ENCODE measurements around the gene FMOD.

The FMOD gene

GRCh38 chr1:203325418-203326091 is 25.4 kb downstream of the FMOD start:
- TF ChIP-seq CTCF (IDR thresholded peaks at IDR 0.05; ENCODE audit: control extremely low read depth, extremely low read depth, low read depth, missing control alignments), result no peak
- ChIA-PET CTCF (interaction anchor here (0.9 to 9.8 kb wide), 15 partner anchors 11 to 286 kb away, joined by 3 to 181 read pairs (median 11); partner anchors contain the start of gene BTG2), POLR2A (interaction anchor here (0.5 to 9.0 kb wide), 8 partner anchors 9 to 1330 kb away, joined by 3 to 225 read pairs (median 3); partner anchors contain the start of gene BTG2)
- peak; percentile 51 for DNase-seq (ENCODE audit: extremely low spot score)

GRCh38 chr1:203325026-203325417 is 25.9 kb downstream of the FMOD start:
- CTCF ChIA-PET, result interaction anchor here (1.0 to 9.8 kb wide), 12 partner anchors 13 to 285 kb away, joined by 3 to 181 read pairs (median 16); partner anchors contain the start of gene BTG2
- DNase-seq (ENCODE audit: extremely low spot score), result peak; percentile 85
- POLR2A ChIA-PET, result interaction anchor here (0.6 to 9.0 kb wide), 6 partner anchors 8 to 52 kb away, joined by 3 to 225 read pairs (median 4); partner anchors contain the start of gene BTG2
- no peak for TF ChIP-seq CTCF (IDR thresholded peaks at IDR 0.05; ENCODE audit: control extremely low read depth, extremely low read depth, low read depth, missing control alignments)

- DNase-seq (ENCODE audit: extremely low spot score), result no peak
- TF ChIP-seq CTCF (IDR thresholded peaks at IDR 0.05; ENCODE audit: control extremely low read depth, extremely low read depth, low read depth, missing control alignments), result no peak
- POLR2A ChIA-PET, result interaction anchor here (1.1 to 9.0 kb wide), 5 partner anchors 7 to 52 kb away, joined by 3 to 225 read pairs (median 5); partner anchors contain the start of gene BTG2
- CTCF ChIA-PET, result interaction anchor here (1.2 to 9.8 kb wide), 13 partner anchors 13 to 285 kb away, joined by 3 to 181 read pairs (median 11); partner anchors contain the start of gene BTG2
Measured at GRCh38 chr1:203324105-203325025, 26.6 kb downstream of the FMOD start.

GRCh38 chr1:203323587-203323986 is 27.3 kb downstream of the FMOD start:
- POLR2A ChIA-PET, result interaction anchor here (9.0 kb wide), 1 partner anchor 14 kb away, joined by 225 read pairs; the partner anchor contains the start of gene BTG2
- CTCF ChIA-PET, result interaction anchor here (1.2 to 9.8 kb wide), 11 partner anchors 14 to 164 kb away, joined by 3 to 181 read pairs (median 21); partner anchors contain the start of gene BTG2
- no peak for TF ChIP-seq CTCF (IDR thresholded peaks at IDR 0.05; ENCODE audit: control extremely low read depth, extremely low read depth, low read depth, missing control alignments)
- DNase-seq (ENCODE audit: extremely low spot score), result no peak

GRCh38 chr1:203322500-203323179 is 28.3 kb downstream of the FMOD start:
- CTCF ChIA-PET, result interaction anchor here (3.5 to 9.8 kb wide), 5 partner anchors 13 to 54 kb away, joined by 20 to 181 read pairs (median 62); partner anchors contain the start of gene BTG2
- POLR2A ChIA-PET, result interaction anchor here (9.0 kb wide), 1 partner anchor 13 kb away, joined by 225 read pairs; the partner anchor contains the start of gene BTG2
- no peak for DNase-seq (ENCODE audit: extremely low spot score)
- TF ChIP-seq CTCF (IDR thresholded peaks at IDR 0.05; ENCODE audit: control extremely low read depth, extremely low read depth, low read depth, missing control alignments), result no peak
